Measurements from ENCODE around the gene PLEKHA6. TPM values are rescaled to one million over a fixed set of nuclear protein-coding genes. Genes with fewer than 3 reads are reported as not detected.
A peak's percentile ranks its signal among the peaks of the same experiment; 100 is the strongest.

PLEKHA6 gene
- total RNA-seq, 1 donor from 2014 or later: 4.9 TPM

GRCh38 chr1:204213668-204214662 is 145.8 kb downstream of the PLEKHA6 start, which contains the start of gene GOLT1A:
TSS of gene GOLT1A (minus strand) at chr1:204213988. CDS start at chr1:204213906, 82 bp downstream.
- Histone ChIP-seq H3K36me3 (no peaks in the 10 kb centered on the region), H3K9me3 (no peaks in the 10 kb centered on the region), H3K27ac (no peak within 1 kb of the TSS), H3K27me3 (no peaks in the 10 kb centered on the region), H3K4me1 (no peaks in the 10 kb centered on the region), H3K4me3 (no peak within 1 kb of the TSS)
- peak; percentile 20 to 60 (median 50) for TF ChIP-seq CTCF (IDR thresholded peaks at IDR 0.05)
- DNase-seq (ENCODE audit: low spot score in 2 of 2): no peak
- intact Hi-C loops (cut with DNase I): loop anchor here (5.0 kb wide), 1 partner anchor 148 kb away; no protein-coding TSS in a partner anchor

DNA sequence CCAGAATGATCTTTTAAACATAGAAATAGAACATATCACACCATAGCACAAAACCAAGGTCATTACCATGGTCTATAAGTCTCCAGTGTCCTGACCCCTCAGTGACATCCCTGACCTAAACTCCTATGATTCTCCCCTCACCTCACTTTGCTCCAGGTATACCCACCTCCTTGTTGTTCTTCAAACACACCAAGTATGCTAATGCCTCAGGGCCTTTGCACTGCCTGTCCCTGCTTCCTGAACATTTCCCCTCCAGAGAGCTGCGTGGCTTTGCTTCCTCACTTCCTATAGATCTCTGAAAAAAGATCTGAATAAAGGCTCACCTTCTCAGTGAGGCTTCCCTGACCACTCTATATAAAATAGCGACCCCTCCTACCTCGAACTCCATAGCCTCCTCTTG is 147.0 kb downstream of the PLEKHA6 start:
- no peak overlapping the region for H3K4me3 ChIP-seq
- no peak for TF ChIP-seq CTCF (IDR thresholded peaks at IDR 0.05)
- intact Hi-C loops (cut with DNase I): loop anchor here (5.0 kb wide), 1 partner anchor 150 kb away; no protein-coding TSS in a partner anchor
- no peaks in the 10 kb centered on the region for H3K9me3 ChIP-seq
- no peak overlapping the region for H3K27ac ChIP-seq
- H3K4me1 ChIP-seq: no peaks in the 10 kb centered on the region
- no peaks in the 10 kb centered on the region for H3K27me3 ChIP-seq
- no peak for DNase-seq (ENCODE audit: low spot score in 2 of 2)
- H3K36me3 ChIP-seq: no peaks in the 10 kb centered on the region

DNA sequence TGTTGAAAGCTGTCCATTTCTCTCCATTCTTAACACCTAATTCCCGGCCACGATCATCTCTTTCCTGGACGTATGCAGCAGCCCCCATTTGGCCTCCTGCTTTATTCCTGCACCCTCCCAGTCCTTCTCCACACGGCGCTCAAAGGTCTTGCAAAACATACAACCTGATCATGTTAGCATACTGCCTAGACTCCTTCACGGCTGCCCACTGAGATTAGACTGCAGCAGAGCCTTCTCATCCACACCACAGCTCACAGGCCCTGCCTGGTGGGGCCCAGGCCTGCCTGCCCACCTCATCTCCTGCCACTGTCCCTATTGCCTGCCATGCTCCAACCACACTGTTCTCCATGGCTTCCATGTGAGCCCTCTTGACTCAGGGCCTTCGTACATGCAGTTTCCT is 148.7 kb downstream of the PLEKHA6 start:
- H3K27me3 ChIP-seq: no peaks in the 10 kb centered on the region
- no peaks in the 10 kb centered on the region for H3K9me3 ChIP-seq
- H3K27ac ChIP-seq: no peak overlapping the region
- DNase-seq (ENCODE audit: low spot score in 2 of 2): no peak
- H3K36me3 ChIP-seq: no peaks in the 10 kb centered on the region
- intact Hi-C loops (cut with DNase I): loop anchor here (5.0 kb wide), 1 partner anchor 151 kb away; no protein-coding TSS in a partner anchor
- no peak overlapping the region for H3K4me3 ChIP-seq
- no peaks in the 10 kb centered on the region for H3K4me1 ChIP-seq
- TF ChIP-seq CTCF (IDR thresholded peaks at IDR 0.05): no peak

DNA sequence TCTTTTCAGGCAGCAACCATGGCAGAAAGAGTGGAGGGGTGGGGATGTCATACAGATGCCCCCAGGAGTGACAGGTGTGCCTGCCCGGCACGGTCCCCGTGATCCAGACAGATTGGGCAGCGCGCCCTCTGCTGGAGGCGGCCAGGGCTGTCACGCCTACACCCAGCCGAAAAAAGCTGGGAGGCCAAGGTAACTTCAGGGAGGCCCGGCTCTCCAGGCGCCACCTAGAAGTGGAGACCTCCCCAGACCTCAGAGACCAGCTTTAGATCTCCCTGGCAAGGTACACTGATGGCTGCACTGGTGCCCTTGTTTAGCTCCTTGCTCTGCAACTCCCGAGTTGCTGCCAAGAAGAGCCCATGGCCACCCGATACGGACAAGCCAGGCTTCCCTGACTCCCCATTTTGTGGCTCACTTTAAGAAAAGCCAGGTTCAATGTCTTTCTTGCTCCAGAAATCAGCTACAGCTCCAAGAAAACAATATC is 152.6 kb downstream of the PLEKHA6 start:
- Histone ChIP-seq H3K27ac (no peak overlapping the region), H3K36me3 (no peaks in the 10 kb centered on the region), H3K9me3 (no peaks in the 10 kb centered on the region), H3K4me3 (no peak overlapping the region), H3K4me1 (no peaks in the 10 kb centered on the region), H3K27me3 (no peaks in the 10 kb centered on the region)
- DNase-seq (ENCODE audit: low spot score in 2 of 2): peak in 1 of 2 donors; percentile 74
- intact Hi-C loops (cut with DNase I): loop anchor here (2.0 kb wide), 1 partner anchor 44 kb away; no protein-coding TSS in a partner anchor
- peak; percentile 64 to 80 (median 69) for TF ChIP-seq CTCF (IDR thresholded peaks at IDR 0.05)

- H3K27me3 ChIP-seq: no peaks in the 10 kb centered on the region
- H3K36me3 ChIP-seq: no peaks in the 10 kb centered on the region
- no peaks in the 10 kb centered on the region for H3K9me3 ChIP-seq
- intact Hi-C loops (cut with DNase I): loop anchor here (2.0 kb wide), 1 partner anchor 43 kb away; no protein-coding TSS in a partner anchor
- no peak for TF ChIP-seq CTCF (IDR thresholded peaks at IDR 0.05)
- H3K27ac ChIP-seq: no peak overlapping the region
- no peaks in the 10 kb centered on the region for H3K4me1 ChIP-seq
- H3K4me3 ChIP-seq: no peak overlapping the region
- DNase-seq (ENCODE audit: low spot score in 2 of 2): no peak
Observed at GRCh38 chr1:204206121-204206520, 153.6 kb downstream of the PLEKHA6 start.

Measured in ascending aorta (tissue), 2 donors.